Measurements from ENCODE around the gene DEFB113.

DEFB113 gene

GRCh38 chr6:49934770-49935169 lies 34.7 kb downstream of the DEFB113 start:
- no peaks in the 10 kb centered on the region for H3K9me3 ChIP-seq (replicated peaks; ENCODE audit: insufficient read depth, low read length)
- DNase-seq, result no peak
- no peaks in the 10 kb centered on the region for H3F3A ChIP-seq (ENCODE audit: insufficient read depth, low read length)
- no peaks in the 10 kb centered on the region for H3K79me2 ChIP-seq (ENCODE audit: low read length)
- H3K4me1 ChIP-seq (ENCODE audit: low read length), result no peaks in the 10 kb centered on the region
- no peak overlapping the region for H2AFZ ChIP-seq (ENCODE audit: low read length)
- H3K27me3 ChIP-seq (replicated peaks; ENCODE audit: insufficient read depth, low read length), result no peaks in the 10 kb centered on the region
- H3K4me3 ChIP-seq (ENCODE audit: low read length), result no peak overlapping the region
- no peak overlapping the region for H3K27ac ChIP-seq (ENCODE audit: low read length)
- no peaks in the 10 kb centered on the region for H4K20me1 ChIP-seq (ENCODE audit: insufficient read depth, low read length)
- TF ChIP-seq EZH2 (optimal IDR thresholded peaks at IDR 0.05; ENCODE audit: low read depth, low read length) (no peak), EZH2phosphoT487 (IDR thresholded peaks at IDR 0.05; ENCODE audit: low read length) (no peak), CTCF (IDR thresholded peaks at IDR 0.05; ENCODE audit: low read length) (no peak)
- H3K36me3 ChIP-seq (replicated peaks; ENCODE audit: insufficient read depth, low read length), result no peaks in the 10 kb centered on the region
- no peaks in the 10 kb centered on the region for H3K9me2 ChIP-seq (replicated peaks; ENCODE audit: insufficient read depth, low read length)
- H3K4me2 ChIP-seq (ENCODE audit: low read depth, low read length), result no peak overlapping the region
- H3K9ac ChIP-seq (ENCODE audit: low read length), result no peak overlapping the region

DNA sequence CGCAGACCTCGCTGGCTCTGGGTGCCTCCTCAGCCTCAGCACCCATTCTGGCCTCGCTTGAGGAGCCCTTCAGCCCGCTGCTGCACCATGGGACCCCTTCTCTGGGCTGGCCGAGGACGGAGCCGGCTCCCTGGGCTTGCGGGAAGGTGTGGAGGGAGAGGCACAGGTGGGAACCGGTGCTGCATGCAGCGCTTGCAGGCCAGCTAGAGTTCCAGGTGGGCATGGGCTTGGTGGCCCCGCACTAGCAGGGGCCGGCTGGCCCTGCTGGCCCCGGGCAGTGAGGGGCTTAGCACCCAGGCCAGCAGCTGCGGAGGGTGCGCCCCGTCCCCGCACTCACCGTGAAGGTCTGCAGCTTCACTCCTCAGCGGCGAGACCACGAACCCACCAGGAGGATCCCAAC lies 35.9 kb downstream of the DEFB113 start:
- no peaks in the 10 kb centered on the region for H3K4me1 ChIP-seq (ENCODE audit: low read length)
- H3K9me2 ChIP-seq (replicated peaks; ENCODE audit: insufficient read depth, low read length), result no peaks in the 10 kb centered on the region
- no peaks in the 10 kb centered on the region for H4K20me1 ChIP-seq (ENCODE audit: insufficient read depth, low read length)
- H3K27ac ChIP-seq (ENCODE audit: low read length), result no peak overlapping the region
- no peak overlapping the region for H3K4me3 ChIP-seq (ENCODE audit: low read length)
- no peaks in the 10 kb centered on the region for H3F3A ChIP-seq (ENCODE audit: insufficient read depth, low read length)
- H3K27me3 ChIP-seq (replicated peaks; ENCODE audit: insufficient read depth, low read length), result no peaks in the 10 kb centered on the region
- no peak overlapping the region for H2AFZ ChIP-seq (ENCODE audit: low read length)
- no peaks in the 10 kb centered on the region for H3K79me2 ChIP-seq (ENCODE audit: low read length)
- DNase-seq, result no peak
- H3K9me3 ChIP-seq (replicated peaks; ENCODE audit: insufficient read depth, low read length), result no peaks in the 10 kb centered on the region
- H3K36me3 ChIP-seq (replicated peaks; ENCODE audit: insufficient read depth, low read length), result no peaks in the 10 kb centered on the region
- no peak for TF ChIP-seq CTCF (IDR thresholded peaks at IDR 0.05; ENCODE audit: low read length)
- TF ChIP-seq EZH2 (optimal IDR thresholded peaks at IDR 0.05; ENCODE audit: low read depth, low read length), result no peak
- no peak overlapping the region for H3K9ac ChIP-seq (ENCODE audit: low read length)
- H3K4me2 ChIP-seq (ENCODE audit: low read depth, low read length), result no peak overlapping the region

GRCh38 chr6:49929340-49929739 lies 40.1 kb downstream of the DEFB113 start:
- Histone ChIP-seq H3K9me3 (replicated peaks; ENCODE audit: insufficient read depth, low read length) (no peaks in the 10 kb centered on the region), H3K9ac (ENCODE audit: low read length) (no peak overlapping the region), H3K4me3 (ENCODE audit: low read length) (no peak overlapping the region), H4K20me1 (ENCODE audit: insufficient read depth, low read length) (no peaks in the 10 kb centered on the region), H3K4me1 (ENCODE audit: low read length) (no peaks in the 10 kb centered on the region), H3K27ac (ENCODE audit: low read length) (no peak overlapping the region), H3F3A (ENCODE audit: insufficient read depth, low read length) (no peaks in the 10 kb centered on the region), H3K79me2 (ENCODE audit: low read length) (no peaks in the 10 kb centered on the region), H3K27me3 (replicated peaks; ENCODE audit: insufficient read depth, low read length) (no peaks in the 10 kb centered on the region), H3K4me2 (ENCODE audit: low read depth, low read length) (no peak overlapping the region), H3K36me3 (replicated peaks; ENCODE audit: insufficient read depth, low read length) (no peaks in the 10 kb centered on the region), H2AFZ (ENCODE audit: low read length) (no peak overlapping the region), H3K9me2 (replicated peaks; ENCODE audit: insufficient read depth, low read length) (no peaks in the 10 kb centered on the region)
- DNase-seq, result no peak
- TF ChIP-seq EZH2 (optimal IDR thresholded peaks at IDR 0.05; ENCODE audit: low read depth, low read length) (no peak), EZH2phosphoT487 (IDR thresholded peaks at IDR 0.05; ENCODE audit: low read length) (no peak), CTCF (IDR thresholded peaks at IDR 0.05; ENCODE audit: low read length) (no peak)

Data from MM.1S (cell line).